PC-9 (cell line): ENCODE measurements around the gene CLPTM1L.

Source experiments
- EZH2 ChIP-seq: fragments of 200-600 bp; sonication (generic); IDR thresholded peaks from 2 replicates; pipeline ENCODE4 v1.8.0; 2017; ENCODE audit warnings: antibody characterized with exemption, low read depth
- TF ChIP-seq, protein P1 (sequence below): fragments of 200-600 bp; sonication (generic); conservative IDR thresholded peaks from 2 replicates; pipeline ENCODE4 v1.6.1; 2017; ENCODE audit warnings: mixed run types, antibody characterized with exemption, mild to moderate bottlenecking, moderate library complexity

DNA sequence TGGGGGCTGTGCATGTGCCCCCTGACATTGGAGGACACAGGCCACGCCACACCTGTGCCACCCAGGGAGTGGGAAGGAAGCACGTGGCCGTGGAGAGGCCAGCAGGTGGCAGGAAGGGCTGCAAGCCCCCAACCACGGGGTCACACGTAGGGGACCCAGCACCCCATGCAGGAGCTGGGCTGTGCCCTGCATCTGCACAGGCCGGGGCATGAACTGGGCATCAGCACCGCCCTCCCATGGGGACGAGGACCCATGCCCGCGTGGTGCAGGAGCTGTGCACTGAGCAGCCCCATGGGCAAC lies 13.8 kb upstream of the CLPTM1L start:
- TF ChIP-seq, protein P1, sequence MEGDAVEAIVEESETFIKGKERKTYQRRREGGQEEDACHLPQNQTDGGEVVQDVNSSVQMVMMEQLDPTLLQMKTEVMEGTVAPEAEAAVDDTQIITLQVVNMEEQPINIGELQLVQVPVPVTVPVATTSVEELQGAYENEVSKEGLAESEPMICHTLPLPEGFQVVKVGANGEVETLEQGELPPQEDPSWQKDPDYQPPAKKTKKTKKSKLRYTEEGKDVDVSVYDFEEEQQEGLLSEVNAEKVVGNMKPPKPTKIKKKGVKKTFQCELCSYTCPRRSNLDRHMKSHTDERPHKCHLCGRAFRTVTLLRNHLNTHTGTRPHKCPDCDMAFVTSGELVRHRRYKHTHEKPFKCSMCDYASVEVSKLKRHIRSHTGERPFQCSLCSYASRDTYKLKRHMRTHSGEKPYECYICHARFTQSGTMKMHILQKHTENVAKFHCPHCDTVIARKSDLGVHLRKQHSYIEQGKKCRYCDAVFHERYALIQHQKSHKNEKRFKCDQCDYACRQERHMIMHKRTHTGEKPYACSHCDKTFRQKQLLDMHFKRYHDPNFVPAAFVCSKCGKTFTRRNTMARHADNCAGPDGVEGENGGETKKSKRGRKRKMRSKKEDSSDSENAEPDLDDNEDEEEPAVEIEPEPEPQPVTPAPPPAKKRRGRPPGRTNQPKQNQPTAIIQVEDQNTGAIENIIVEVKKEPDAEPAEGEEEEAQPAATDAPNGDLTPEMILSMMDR: no peak
- no peak for TF ChIP-seq EZH2
